ENCODE measurements around the gene FAM120C. TPM values are rescaled to one million over a fixed set of nuclear protein-coding genes. Genes with fewer than 3 reads are reported as not detected.
A peak's percentile ranks its signal among the peaks of the same experiment; 100 is the strongest.

FAM120C gene
- total RNA-seq, 4 donors from 2014 or later = 5.0 to 9.2 (median 6.9) TPM

DNA sequence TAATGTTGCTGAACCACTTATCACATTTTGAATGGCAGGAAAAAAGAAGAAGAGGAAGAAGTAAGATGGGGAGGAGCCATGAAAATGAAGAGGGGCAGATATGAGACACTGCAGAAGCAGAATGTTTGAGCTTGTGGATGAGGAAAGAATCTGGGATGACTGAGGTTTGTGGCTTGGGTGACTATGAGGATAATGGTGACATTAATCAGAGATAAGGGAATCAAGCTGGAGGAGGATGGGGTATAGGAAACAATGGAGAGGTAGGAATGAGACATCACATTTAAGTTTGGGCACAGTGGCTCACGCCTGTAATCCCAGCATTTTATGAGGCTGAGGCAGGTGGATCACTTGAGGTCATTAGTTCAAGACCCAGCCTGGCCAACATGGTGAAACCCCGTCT lies 119.7 kb downstream of the FAM120C start:
- Histone ChIP-seq H3K9me3 (no peaks in the 10 kb centered on the region), H3K27me3 (no peaks in the 10 kb centered on the region), H3K4me3 (no peak overlapping the region), H3K4me1 (no peaks in the 10 kb centered on the region), H3K27ac (no peak overlapping the region), H3K36me3 (no peaks in the 10 kb centered on the region)
- TF ChIP-seq POLR2A (IDR thresholded peaks at IDR 0.05) = no peak
- TF ChIP-seq, protein P1, sequence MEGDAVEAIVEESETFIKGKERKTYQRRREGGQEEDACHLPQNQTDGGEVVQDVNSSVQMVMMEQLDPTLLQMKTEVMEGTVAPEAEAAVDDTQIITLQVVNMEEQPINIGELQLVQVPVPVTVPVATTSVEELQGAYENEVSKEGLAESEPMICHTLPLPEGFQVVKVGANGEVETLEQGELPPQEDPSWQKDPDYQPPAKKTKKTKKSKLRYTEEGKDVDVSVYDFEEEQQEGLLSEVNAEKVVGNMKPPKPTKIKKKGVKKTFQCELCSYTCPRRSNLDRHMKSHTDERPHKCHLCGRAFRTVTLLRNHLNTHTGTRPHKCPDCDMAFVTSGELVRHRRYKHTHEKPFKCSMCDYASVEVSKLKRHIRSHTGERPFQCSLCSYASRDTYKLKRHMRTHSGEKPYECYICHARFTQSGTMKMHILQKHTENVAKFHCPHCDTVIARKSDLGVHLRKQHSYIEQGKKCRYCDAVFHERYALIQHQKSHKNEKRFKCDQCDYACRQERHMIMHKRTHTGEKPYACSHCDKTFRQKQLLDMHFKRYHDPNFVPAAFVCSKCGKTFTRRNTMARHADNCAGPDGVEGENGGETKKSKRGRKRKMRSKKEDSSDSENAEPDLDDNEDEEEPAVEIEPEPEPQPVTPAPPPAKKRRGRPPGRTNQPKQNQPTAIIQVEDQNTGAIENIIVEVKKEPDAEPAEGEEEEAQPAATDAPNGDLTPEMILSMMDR (IDR thresholded peaks at IDR 0.05) = no peak
- no peak for DNase-seq
- 50 to 85% methylated on average over 1 to 2 of the region's 2 CpGs for WGBS, 2 donors
- intact Hi-C loops (cut with DNase I) = no loop called here

DNA sequence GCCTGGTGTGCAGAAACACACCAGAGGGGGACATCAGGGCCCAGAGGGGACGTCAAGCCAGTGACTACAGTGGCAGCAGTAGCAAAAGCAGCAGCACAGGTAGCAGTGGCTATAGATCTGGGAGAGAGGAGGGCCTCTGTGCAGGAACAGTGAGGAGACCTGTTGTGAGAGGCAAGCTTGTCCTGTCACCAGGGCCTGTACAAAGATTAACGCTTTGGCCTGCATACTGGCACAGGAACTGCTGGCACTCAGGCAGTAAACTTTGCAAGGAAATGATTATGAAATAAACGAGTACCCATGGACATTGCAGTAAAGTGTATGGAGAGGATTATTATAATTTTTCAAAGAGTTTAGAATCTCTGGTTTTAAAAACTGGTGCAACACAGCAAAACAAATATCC lies 133.3 kb downstream of the FAM120C start:
- Histone ChIP-seq H3K4me1 (peaks cover 0 to 16% (median 3%) of the 10 kb centered on the region in 3 donors), H3K9me3 (no peaks in the 10 kb centered on the region), H3K4me3 (no peak overlapping the region), H3K36me3 (no peaks in the 10 kb centered on the region), H3K27ac (no peak overlapping the region), H3K27me3 (no peaks in the 10 kb centered on the region)
- intact Hi-C loops (cut with DNase I) = no loop called here
- TF ChIP-seq, protein P1 (IDR thresholded peaks at IDR 0.05) = no peak
- TF ChIP-seq POLR2A (IDR thresholded peaks at IDR 0.05) = no peak
- 17 to 31% methylated on average over 3 of the region's 3 CpGs for WGBS, 2 donors
- no peak for DNase-seq

DNA sequence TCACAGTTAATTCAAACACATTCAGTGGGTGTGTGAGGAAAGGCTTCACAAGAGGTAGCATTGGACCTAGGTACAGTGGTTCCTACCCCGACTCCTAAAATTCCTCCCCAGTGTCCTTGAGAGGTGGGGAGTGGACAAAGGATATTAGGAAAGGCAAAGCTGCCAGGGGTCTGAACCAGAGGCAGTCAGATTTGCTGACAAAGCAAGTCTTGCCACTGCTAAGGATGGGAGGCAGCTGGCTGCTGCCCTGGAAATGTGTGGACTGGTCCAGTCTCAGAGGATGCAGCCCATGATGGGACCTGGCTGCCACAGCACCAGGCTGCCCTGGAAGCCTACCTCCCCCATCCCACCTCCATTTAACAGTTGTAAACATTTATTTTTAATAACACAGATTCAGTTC lies 134.6 kb downstream of the FAM120C start:
- H3K9me3 ChIP-seq = no peaks in the 10 kb centered on the region
- TF ChIP-seq, protein P1 (IDR thresholded peaks at IDR 0.05) = no peak
- TF ChIP-seq POLR2A (IDR thresholded peaks at IDR 0.05) = no peak
- DNase-seq = no peak
- no peak overlapping the region for H3K27ac ChIP-seq
- peaks cover 0 to 17% (median 3%) of the 10 kb centered on the region in 3 donors for H3K4me1 ChIP-seq
- intact Hi-C loops (cut with DNase I) = no loop called here
- H3K4me3 ChIP-seq = no peak overlapping the region
- 0% methylated on average over 1 of the region's 1 CpG; no CpG with 5 or more reads in 1 of the 2 donors for WGBS, 2 donors
- no peaks in the 10 kb centered on the region for H3K36me3 ChIP-seq
- H3K27me3 ChIP-seq = no peaks in the 10 kb centered on the region

DNA sequence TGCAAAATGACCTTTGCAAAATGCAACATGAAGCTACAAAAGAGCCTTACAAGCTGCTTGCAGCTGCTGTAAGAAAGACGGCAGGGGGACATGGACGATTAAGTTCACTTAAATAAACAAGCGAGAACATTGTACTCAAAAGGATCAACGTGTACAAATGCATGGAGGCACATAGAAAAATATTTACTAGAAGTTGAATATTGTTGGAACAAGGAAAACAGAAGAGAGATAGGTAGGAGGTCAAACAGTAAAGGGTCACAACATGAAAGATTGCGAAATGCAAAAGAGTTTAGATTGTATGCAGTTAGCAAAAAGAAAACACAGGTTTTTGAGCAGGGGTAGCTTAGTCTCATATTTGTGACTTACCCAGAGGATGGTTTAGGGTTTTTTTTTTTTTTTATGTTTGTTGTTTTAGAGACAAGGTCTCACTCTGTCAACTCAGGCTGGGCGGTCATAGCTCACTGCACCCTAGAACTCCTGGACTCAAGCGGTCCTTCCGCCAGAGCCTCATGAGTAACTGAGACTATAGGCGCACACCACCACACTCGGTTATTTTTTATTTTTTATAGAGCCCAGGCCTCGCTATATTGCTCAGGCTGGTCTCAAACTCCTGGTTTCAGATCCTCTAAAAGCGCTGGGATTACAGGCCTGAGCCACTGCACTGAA lies 137.4 kb downstream of the FAM120C start:
- peak overlapping the region in 3 of 4 donors; percentile 93 to 95 (median 95) for H3K27ac ChIP-seq
- no peaks in the 10 kb centered on the region for H3K9me3 ChIP-seq

DNA sequence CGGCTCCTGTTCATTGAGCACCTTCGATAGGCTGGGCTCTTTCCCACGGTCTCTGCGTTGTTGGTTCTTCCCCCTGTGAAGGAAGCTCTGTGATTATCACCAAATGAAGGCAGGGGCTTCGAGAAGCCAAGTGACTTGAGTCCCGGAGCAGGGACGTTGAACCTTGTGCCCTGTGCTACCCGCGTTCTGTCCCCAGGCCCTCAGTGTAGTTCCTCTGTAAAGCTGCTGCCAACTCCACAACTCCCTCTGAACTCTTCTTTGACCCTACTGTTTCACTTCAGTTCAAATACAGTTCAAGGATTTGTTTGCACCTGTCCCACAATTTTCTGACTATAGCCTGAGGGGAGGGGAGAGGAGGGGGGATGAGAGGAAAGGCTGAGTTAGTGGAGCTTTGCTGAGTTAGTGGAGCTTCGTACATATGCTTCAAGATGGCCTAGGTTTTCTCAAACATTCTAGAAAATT lies 138.1 kb downstream of the FAM120C start:
- 73% methylated on average over 4 of the region's 10 CpGs; no CpG with 5 or more reads in 1 of the 2 donors for WGBS, 2 donors
- Histone ChIP-seq H3K36me3 (peaks cover 0 to 21% (median 0%) of the 10 kb centered on the region in 3 donors), H3K4me1 (peaks cover 0 to 27% (median 3%) of the 10 kb centered on the region in 3 donors), H3K27ac (peak overlapping the region; percentile 93 to 97 (median 95)), H3K9me3 (no peaks in the 10 kb centered on the region), H3K27me3 (no peaks in the 10 kb centered on the region), H3K4me3 (peak overlapping the region; percentile 64 to 81 (median 72))
- DNase-seq = no peak
- intact Hi-C loops (cut with DNase I) = no loop called here
- TF ChIP-seq POLR2A (IDR thresholded peaks at IDR 0.05) = peak in 1 of 4 donors; percentile 12
- TF ChIP-seq, protein P1 (IDR thresholded peaks at IDR 0.05) = no peak

More for the DNA sequence above, 137.4 kb downstream of the FAM120C start:
- 62 to 82% methylated on average over 9 to 10 of the region's 12 CpGs for WGBS, 2 donors
- H3K4me1 ChIP-seq = peaks cover 0 to 29% (median 3%) of the 10 kb centered on the region in 3 donors
- intact Hi-C loops (cut with DNase I) = no loop called here
- no peak for TF ChIP-seq POLR2A (IDR thresholded peaks at IDR 0.05)
- TF ChIP-seq, protein P1 (IDR thresholded peaks at IDR 0.05) = no peak
- no peaks in the 10 kb centered on the region for H3K27me3 ChIP-seq
- no peak for DNase-seq
- H3K36me3 ChIP-seq = peaks cover 0 to 13% (median 0%) of the 10 kb centered on the region in 3 donors
- H3K4me3 ChIP-seq = no peak overlapping the region
